ENCODE measurements around the gene RRM2.
"Not testable (repeated sequence)": the region's sequence is repeated elsewhere in the genome, so short reads cannot be mapped to it uniquely, and the experiment has no call there.

Gene RRM2

GRCh38 chr2:10147050-10147660, 24.6 kb downstream of the RRM2 start:
- peaks cover 20% of the 10 kb centered on the region for H3K36me3 ChIP-seq (ENCODE audit: control insufficient read depth, insufficient read depth, low read length)

GRCh38 chr2:10148268-10148667, 25.7 kb downstream of the RRM2 start:
- Histone ChIP-seq H3K4me3 (ENCODE audit: low read depth, low read length) (no peak overlapping the region), H3K9ac (ENCODE audit: low read depth, low read length) (no peak overlapping the region), H3K27me3 (ENCODE audit: control insufficient read depth, insufficient read depth, low read length) (no peaks in the 10 kb centered on the region), H3K9me3 (ENCODE audit: control insufficient read depth, insufficient read depth, low read length) (no peaks in the 10 kb centered on the region), H3K4me1 (ENCODE audit: control insufficient read depth, insufficient read depth, low read length) (no peaks in the 10 kb centered on the region), H3K36me3 (ENCODE audit: control insufficient read depth, insufficient read depth, low read length) (peaks cover 18% of the 10 kb centered on the region)

More at GRCh38 chr2:10147050-10147660, 24.6 kb downstream of the RRM2 start:
- H3K9ac ChIP-seq (ENCODE audit: low read depth, low read length); H3K4me1 ChIP-seq (ENCODE audit: control insufficient read depth, insufficient read depth, low read length); H3K9me3 ChIP-seq (ENCODE audit: control insufficient read depth, insufficient read depth, low read length); H3K4me3 ChIP-seq (ENCODE audit: low read depth, low read length); H3K27me3 ChIP-seq (ENCODE audit: control insufficient read depth, insufficient read depth, low read length): not testable (repeated sequence)

GRCh38 chr2:10149635-10150034, 27.1 kb downstream of the RRM2 start:
- H3K9me3 ChIP-seq (ENCODE audit: control insufficient read depth, insufficient read depth, low read length): no peaks in the 10 kb centered on the region
- H3K4me1 ChIP-seq (ENCODE audit: control insufficient read depth, insufficient read depth, low read length): no peaks in the 10 kb centered on the region
- no peak overlapping the region for H3K9ac ChIP-seq (ENCODE audit: low read depth, low read length)
- no peaks in the 10 kb centered on the region for H3K27me3 ChIP-seq (ENCODE audit: control insufficient read depth, insufficient read depth, low read length)
- peaks cover 12% of the 10 kb centered on the region for H3K36me3 ChIP-seq (ENCODE audit: control insufficient read depth, insufficient read depth, low read length)
- H3K4me3 ChIP-seq (ENCODE audit: low read depth, low read length): no peak overlapping the region

- Histone ChIP-seq H3K9ac (ENCODE audit: low read depth, low read length) (no peak overlapping the region), H3K9me3 (ENCODE audit: control insufficient read depth, insufficient read depth, low read length) (no peaks in the 10 kb centered on the region), H3K36me3 (ENCODE audit: control insufficient read depth, insufficient read depth, low read length) (peaks cover 10% of the 10 kb centered on the region)
These were observed 27.9 kb downstream of the RRM2 start for GRCh38 chr2:10150436-10150835.

GRCh38 chr2:10151462-10151861, 28.9 kb downstream of the RRM2 start:
- H3K4me1 ChIP-seq (ENCODE audit: control insufficient read depth, insufficient read depth, low read length): no peaks in the 10 kb centered on the region
- H3K9ac ChIP-seq (ENCODE audit: low read depth, low read length): no peak overlapping the region
- H3K36me3 ChIP-seq (ENCODE audit: control insufficient read depth, insufficient read depth, low read length): peaks cover 11% of the 10 kb centered on the region
- no peak overlapping the region for H3K4me3 ChIP-seq (ENCODE audit: low read depth, low read length)
- no peaks in the 10 kb centered on the region for H3K9me3 ChIP-seq (ENCODE audit: control insufficient read depth, insufficient read depth, low read length)
- H3K27me3 ChIP-seq (ENCODE audit: control insufficient read depth, insufficient read depth, low read length): no peaks in the 10 kb centered on the region

More at GRCh38 chr2:10150436-10150835, 27.9 kb downstream of the RRM2 start:
- Histone ChIP-seq H3K27me3 (ENCODE audit: control insufficient read depth, insufficient read depth, low read length) (no peaks in the 10 kb centered on the region), H3K4me1 (ENCODE audit: control insufficient read depth, insufficient read depth, low read length) (no peaks in the 10 kb centered on the region), H3K4me3 (ENCODE audit: low read depth, low read length) (no peak overlapping the region)

GRCh38 chr2:10157293-10157692, 34.8 kb downstream of the RRM2 start:
- Histone ChIP-seq H3K4me3 (ENCODE audit: low read depth, low read length) (no peak overlapping the region), H3K36me3 (ENCODE audit: control insufficient read depth, insufficient read depth, low read length) (peaks cover 6% of the 10 kb centered on the region), H3K27me3 (ENCODE audit: control insufficient read depth, insufficient read depth, low read length) (no peaks in the 10 kb centered on the region), H3K9ac (ENCODE audit: low read depth, low read length) (no peak overlapping the region), H3K9me3 (ENCODE audit: control insufficient read depth, insufficient read depth, low read length) (no peaks in the 10 kb centered on the region), H3K4me1 (ENCODE audit: control insufficient read depth, insufficient read depth, low read length) (no peaks in the 10 kb centered on the region)

GRCh38 chr2:10158681-10159080, 36.1 kb downstream of the RRM2 start:
- H3K9ac ChIP-seq (ENCODE audit: low read depth, low read length): no peak overlapping the region
- no peaks in the 10 kb centered on the region for H3K27me3 ChIP-seq (ENCODE audit: control insufficient read depth, insufficient read depth, low read length)
- no peaks in the 10 kb centered on the region for H3K9me3 ChIP-seq (ENCODE audit: control insufficient read depth, insufficient read depth, low read length)
- peaks cover 6% of the 10 kb centered on the region for H3K36me3 ChIP-seq (ENCODE audit: control insufficient read depth, insufficient read depth, low read length)
- no peaks in the 10 kb centered on the region for H3K4me1 ChIP-seq (ENCODE audit: control insufficient read depth, insufficient read depth, low read length)
- H3K4me3 ChIP-seq (ENCODE audit: low read depth, low read length): no peak overlapping the region

GRCh38 chr2:10159086-10159485, 36.5 kb downstream of the RRM2 start:
- H3K4me1 ChIP-seq (ENCODE audit: control insufficient read depth, insufficient read depth, low read length): no peaks in the 10 kb centered on the region
- H3K9me3 ChIP-seq (ENCODE audit: control insufficient read depth, insufficient read depth, low read length): no peaks in the 10 kb centered on the region
- H3K27me3 ChIP-seq (ENCODE audit: control insufficient read depth, insufficient read depth, low read length): no peaks in the 10 kb centered on the region
- H3K36me3 ChIP-seq (ENCODE audit: control insufficient read depth, insufficient read depth, low read length): peaks cover 6% of the 10 kb centered on the region
- no peak overlapping the region for H3K9ac ChIP-seq (ENCODE audit: low read depth, low read length)
- H3K4me3 ChIP-seq (ENCODE audit: low read depth, low read length): no peak overlapping the region

- Histone ChIP-seq H3K9me3 (ENCODE audit: control insufficient read depth, insufficient read depth, low read length) (no peaks in the 10 kb centered on the region), H3K4me1 (ENCODE audit: control insufficient read depth, insufficient read depth, low read length) (no peaks in the 10 kb centered on the region), H3K36me3 (ENCODE audit: control insufficient read depth, insufficient read depth, low read length) (peaks cover 6% of the 10 kb centered on the region), H3K9ac (ENCODE audit: low read depth, low read length) (no peak overlapping the region), H3K4me3 (ENCODE audit: low read depth, low read length) (no peak overlapping the region), H3K27me3 (ENCODE audit: control insufficient read depth, insufficient read depth, low read length) (no peaks in the 10 kb centered on the region)
These were observed 37.1 kb downstream of the RRM2 start for GRCh38 chr2:10159581-10160131.

- Histone ChIP-seq H3K4me3 (ENCODE audit: low read depth, low read length) (no peak overlapping the region), H3K9ac (ENCODE audit: low read depth, low read length) (no peak overlapping the region), H3K4me1 (ENCODE audit: control insufficient read depth, insufficient read depth, low read length) (no peaks in the 10 kb centered on the region), H3K27me3 (ENCODE audit: control insufficient read depth, insufficient read depth, low read length) (no peaks in the 10 kb centered on the region), H3K36me3 (ENCODE audit: control insufficient read depth, insufficient read depth, low read length) (peaks cover 5% of the 10 kb centered on the region), H3K9me3 (ENCODE audit: control insufficient read depth, insufficient read depth, low read length) (no peaks in the 10 kb centered on the region)
These were observed 37.8 kb downstream of the RRM2 start for GRCh38 chr2:10160203-10160955.

GRCh38 chr2:10161206-10161931, 38.8 kb downstream of the RRM2 start:
- H3K27me3 ChIP-seq (ENCODE audit: control insufficient read depth, insufficient read depth, low read length): no peaks in the 10 kb centered on the region
- no peaks in the 10 kb centered on the region for H3K4me1 ChIP-seq (ENCODE audit: control insufficient read depth, insufficient read depth, low read length)
- no peak overlapping the region for H3K4me3 ChIP-seq (ENCODE audit: low read depth, low read length)
- no peaks in the 10 kb centered on the region for H3K36me3 ChIP-seq (ENCODE audit: control insufficient read depth, insufficient read depth, low read length)
- no peaks in the 10 kb centered on the region for H3K9me3 ChIP-seq (ENCODE audit: control insufficient read depth, insufficient read depth, low read length)
- H3K9ac ChIP-seq (ENCODE audit: low read depth, low read length): no peak overlapping the region
